ENCODE data around the gene EHF. TPM values are rescaled to one million over a fixed set of nuclear protein-coding genes. Genes with fewer than 3 reads are reported as not detected.
"Not testable (repeated sequence)": the region's sequence is repeated elsewhere in the genome, so short reads cannot be mapped to it uniquely, and the experiment has no call there.

The EHF gene
- polyA plus RNA-seq (ENCODE audit: insufficient read length in 4 of 4): 10 to 100 TPM in 3 of 4 donors, under 1 TPM in 1; 0.35 to 30.3 (median 25.0) TPM

- DNase-seq (ENCODE audit: low read depth in 4 of 4, low spot score in 3 of 4): no peak
Observed at GRCh38 chr11:34620820-34621792, at the start of gene EHF. TSS of gene EHF (plus strand) at chr11:34621093. CDS start at chr11:34642631, 21,538 bp downstream.

- DNase-seq (ENCODE audit: low read depth in 4 of 4, low spot score in 3 of 4): no peak
Observed at GRCh38 chr11:34573537-34573936, 47.4 kb upstream of the EHF start.

GRCh38 chr11:34575261-34575660 is 45.6 kb upstream of the EHF start:
- no peak for DNase-seq (ENCODE audit: low read depth in 4 of 4, low spot score in 3 of 4)

- DNase-seq (ENCODE audit: low read depth in 4 of 4, low spot score in 3 of 4): no peak
Observed at GRCh38 chr11:34575671-34576070, 45.2 kb upstream of the EHF start.

- DNase-seq (ENCODE audit: low read depth in 4 of 4, low spot score in 3 of 4): no peak
Observed at GRCh38 chr11:34576331-34576730, 44.6 kb upstream of the EHF start.

GRCh38 chr11:34583818-34584217 is 37.1 kb upstream of the EHF start:
- no peak for DNase-seq (ENCODE audit: low read depth in 4 of 4, low spot score in 3 of 4)

- DNase-seq (ENCODE audit: low read depth in 4 of 4, low spot score in 3 of 4): no peak
Observed at GRCh38 chr11:34585304-34585734, 35.6 kb upstream of the EHF start.

- DNase-seq (ENCODE audit: low read depth in 4 of 4, low spot score in 3 of 4): peak in 2 of 4 donors; percentile 61 to 68
Observed at GRCh38 chr11:34585735-34586487, 35.0 kb upstream of the EHF start.

GRCh38 chr11:34586488-34587281 is 34.2 kb upstream of the EHF start:
- DNase-seq (ENCODE audit: low read depth in 4 of 4, low spot score in 3 of 4): no peak

- no peak for DNase-seq (ENCODE audit: low read depth in 4 of 4, low spot score in 3 of 4)
Observed at GRCh38 chr11:34587282-34587677, 33.6 kb upstream of the EHF start.

GRCh38 chr11:34588023-34588422 is 32.9 kb upstream of the EHF start:
- no peak for DNase-seq (ENCODE audit: low read depth in 4 of 4, low spot score in 3 of 4)

- DNase-seq (ENCODE audit: low read depth in 4 of 4, low spot score in 3 of 4): no peak
Observed at GRCh38 chr11:34588701-34589100, 32.2 kb upstream of the EHF start.

- DNase-seq (ENCODE audit: low read depth in 4 of 4, low spot score in 3 of 4): not testable (repeated sequence)
Observed at GRCh38 chr11:34589177-34589576, 31.7 kb upstream of the EHF start.

GRCh38 chr11:34593085-34593484 is 27.8 kb upstream of the EHF start:
- DNase-seq (ENCODE audit: low read depth in 4 of 4, low spot score in 3 of 4): no peak

- DNase-seq (ENCODE audit: low read depth in 4 of 4, low spot score in 3 of 4): no peak
Observed at GRCh38 chr11:34594603-34595002, 26.3 kb upstream of the EHF start.

GRCh38 chr11:34595391-34595790 is 25.5 kb upstream of the EHF start:
- DNase-seq (ENCODE audit: low read depth in 4 of 4, low spot score in 3 of 4): no peak

- no peak for DNase-seq (ENCODE audit: low read depth in 4 of 4, low spot score in 3 of 4)
Observed at GRCh38 chr11:34595960-34596644, 24.8 kb upstream of the EHF start.

GRCh38 chr11:34599406-34599945 is 21.4 kb upstream of the EHF start:
- DNase-seq (ENCODE audit: low read depth in 4 of 4, low spot score in 3 of 4): no peak

- DNase-seq (ENCODE audit: low read depth in 4 of 4, low spot score in 3 of 4): peak in 1 of 4 donors; percentile 37
Observed at GRCh38 chr11:34600339-34601084, 20.4 kb upstream of the EHF start.
